NOMO-1 (cell line): ENCODE data around the gene PRDM4.
"Not testable (repeated sequence)": the region's sequence is repeated elsewhere in the genome, so short reads cannot be mapped to it uniquely, and the experiment has no call there.

Experiments used
- DNase-seq, 2 experiments: peaks; one replicate each; lab custom pipeline; 2025; ENCODE audit not compliant: unreplicated experiment in 2 of 2; lab: John Stamatoyannopoulos, UW

The PRDM4 gene

GRCh38 chr12:107705522-107705921 lies 55.4 kb downstream of the PRDM4 start:
- DNase-seq = not testable (repeated sequence)

GRCh38 chr12:107704041-107704440 lies 56.9 kb downstream of the PRDM4 start:
- DNase-seq = no peak

- DNase-seq = no peak
Measured at GRCh38 chr12:107702106-107702505, 58.8 kb downstream of the PRDM4 start.

- DNase-seq = peak in 1 of 2 experiments; percentile 2
Measured at GRCh38 chr12:107695772-107696171, 65.2 kb downstream of the PRDM4 start.

- DNase-seq = peak; percentile 90 to 93
Measured at GRCh38 chr12:107685360-107686248, 75.3 kb downstream of the PRDM4 start, which contains the start of gene PWP1. TSS of gene PWP1 (plus strand) at chr12:107685799. CDS start at chr12:107685900, 101 bp downstream.

- DNase-seq = peak in 1 of 2 experiments; percentile 10
Measured at GRCh38 chr12:107684990-107685359, 76.0 kb downstream of the PRDM4 start.

GRCh38 chr12:107684029-107684795 lies 76.7 kb downstream of the PRDM4 start:
- DNase-seq = no peak
